Activated T-cell treated with anti-CD3 and anti-CD28 coated beads, Interleukin-2, amount 50 U/mL, for 24 hours (primary cell): ENCODE measurements around the gene KNSTRN.

Experiments used
- DNase-seq: peaks from one replicate; pipeline ENCODE4 v3.0.0-alpha.2; 2020
- H3K27ac Mint-ChIP-seq: 2 replicates; pipeline ENCODE4 v1.8.0; 2020; ENCODE audit warnings: mild to moderate bottlenecking, mixed read lengths
- H3K27me3 Mint-ChIP-seq: 2 replicates; pipeline ENCODE4 v1.8.0; 2020; ENCODE audit warnings: mixed read lengths
- H3K36me3 Mint-ChIP-seq: 2 replicates; pipeline ENCODE4 v1.8.0; 2020; ENCODE audit warnings: low read depth, mixed read lengths
- H3K4me1 Mint-ChIP-seq: 2 replicates; pipeline ENCODE4 v1.8.0; 2020; ENCODE audit warnings: low read depth, mixed read lengths
- H3K4me3 Mint-ChIP-seq: 2 replicates; pipeline ENCODE4 v1.8.0; 2020; ENCODE audit warnings: mild to moderate bottlenecking, moderate library complexity, mixed read lengths
- H3K9me3 Mint-ChIP-seq: 2 replicates; pipeline ENCODE4 v1.8.0; 2020; ENCODE audit warnings: mixed read lengths

KNSTRN gene, protein sequence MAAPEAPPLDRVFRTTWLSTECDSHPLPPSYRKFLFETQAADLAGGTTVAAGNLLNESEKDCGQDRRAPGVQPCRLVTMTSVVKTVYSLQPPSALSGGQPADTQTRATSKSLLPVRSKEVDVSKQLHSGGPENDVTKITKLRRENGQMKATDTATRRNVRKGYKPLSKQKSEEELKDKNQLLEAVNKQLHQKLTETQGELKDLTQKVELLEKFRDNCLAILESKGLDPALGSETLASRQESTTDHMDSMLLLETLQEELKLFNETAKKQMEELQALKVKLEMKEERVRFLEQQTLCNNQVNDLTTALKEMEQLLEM

DNA sequence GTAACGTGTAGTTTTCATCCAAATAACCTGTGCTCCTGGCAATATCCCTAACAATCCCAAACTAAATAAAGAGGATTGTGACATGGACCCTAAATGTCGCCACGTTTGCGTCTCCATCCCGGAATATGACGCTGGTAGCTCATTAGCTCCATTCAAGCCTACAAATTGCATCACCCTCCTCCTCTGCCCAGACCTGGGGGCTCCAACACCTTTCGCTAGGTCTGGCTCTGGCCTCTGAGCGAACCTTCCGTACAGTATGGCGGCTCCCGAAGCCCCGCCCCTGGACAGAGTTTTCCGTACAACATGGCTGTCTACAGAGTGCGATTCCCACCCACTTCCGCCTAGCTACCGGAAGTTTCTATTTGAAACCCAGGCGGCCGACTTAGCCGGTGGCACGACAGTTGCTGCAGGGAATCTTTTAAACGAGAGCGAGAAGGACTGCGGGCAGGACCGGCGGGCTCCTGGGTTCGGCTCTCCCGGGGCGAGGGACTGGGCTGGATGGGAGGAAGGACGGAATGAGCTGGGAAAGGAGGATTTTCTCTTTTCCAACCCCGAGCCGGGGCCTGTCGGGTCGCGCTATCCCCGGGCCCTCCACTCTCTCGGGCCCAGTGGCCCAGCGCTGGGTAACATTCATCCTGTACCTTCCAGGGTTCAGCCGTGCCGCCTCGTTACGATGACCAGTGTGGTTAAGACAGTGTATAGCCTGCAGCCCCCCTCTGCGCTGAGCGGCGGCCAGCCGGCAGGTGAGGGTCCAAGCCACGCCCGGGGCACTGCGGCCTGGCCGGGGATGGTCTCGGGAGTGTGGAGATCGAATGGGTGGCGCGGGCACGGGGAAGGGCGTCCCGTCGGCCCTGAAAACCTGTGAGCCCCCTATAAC is at the start of gene KNSTRN:
Gene KNSTRN, plus strand, starts transcription at position 142 of the 877 bp plus-strand sequence. Its CDS starts 115 bp downstream, at position 257.
- Mint-ChIP-seq H3K36me3 (peaks cover 47% of the 10 kb centered on the region), H3K27ac (peak within 1 kb of the TSS; percentile 92), H3K9me3 (no peaks in the 10 kb centered on the region), H3K4me3 (peak within 1 kb of the TSS; percentile 96), H3K4me1 (peaks cover 23% of the 10 kb centered on the region), H3K27me3 (no peaks in the 10 kb centered on the region)
- DNase-seq, result peak; percentile 92

- peak overlapping the region; percentile 83 for H3K27ac Mint-ChIP-seq
- peaks cover 20% of the 10 kb centered on the region for H3K4me1 Mint-ChIP-seq
- peak; percentile 45 for DNase-seq
- H3K9me3 Mint-ChIP-seq, result no peaks in the 10 kb centered on the region
- H3K27me3 Mint-ChIP-seq, result no peaks in the 10 kb centered on the region
- no peak overlapping the region for H3K4me3 Mint-ChIP-seq
- H3K36me3 Mint-ChIP-seq, result no peaks in the 10 kb centered on the region
These were observed 48.5 kb upstream of the KNSTRN start for GRCh38 chr15:40333922-40334492.

DNA sequence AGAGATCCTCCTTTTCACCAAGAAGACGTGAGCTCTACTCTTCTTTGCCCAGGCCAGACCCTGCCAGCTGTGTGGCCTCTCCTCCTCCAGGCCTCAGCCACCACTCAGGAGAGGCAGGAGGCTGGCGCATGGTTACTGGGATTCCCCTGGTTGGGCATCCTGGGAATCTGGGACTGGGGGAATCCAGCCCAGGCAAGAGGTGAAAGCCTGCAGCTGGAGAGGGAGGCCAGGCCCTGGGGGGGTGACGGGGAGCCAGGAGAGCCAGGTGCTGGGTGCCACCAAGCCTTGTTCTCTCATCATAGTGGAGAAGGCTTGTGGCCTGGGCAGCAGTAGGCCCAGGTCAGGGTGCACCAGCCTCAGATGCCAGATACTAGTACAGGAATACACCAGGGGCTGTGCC is 48.0 kb upstream of the KNSTRN start:
- Mint-ChIP-seq H3K36me3 (no peaks in the 10 kb centered on the region), H3K27ac (no peak overlapping the region), H3K4me3 (no peak overlapping the region), H3K4me1 (peaks cover 20% of the 10 kb centered on the region), H3K27me3 (no peaks in the 10 kb centered on the region), H3K9me3 (no peaks in the 10 kb centered on the region)
- no peak for DNase-seq

DNA sequence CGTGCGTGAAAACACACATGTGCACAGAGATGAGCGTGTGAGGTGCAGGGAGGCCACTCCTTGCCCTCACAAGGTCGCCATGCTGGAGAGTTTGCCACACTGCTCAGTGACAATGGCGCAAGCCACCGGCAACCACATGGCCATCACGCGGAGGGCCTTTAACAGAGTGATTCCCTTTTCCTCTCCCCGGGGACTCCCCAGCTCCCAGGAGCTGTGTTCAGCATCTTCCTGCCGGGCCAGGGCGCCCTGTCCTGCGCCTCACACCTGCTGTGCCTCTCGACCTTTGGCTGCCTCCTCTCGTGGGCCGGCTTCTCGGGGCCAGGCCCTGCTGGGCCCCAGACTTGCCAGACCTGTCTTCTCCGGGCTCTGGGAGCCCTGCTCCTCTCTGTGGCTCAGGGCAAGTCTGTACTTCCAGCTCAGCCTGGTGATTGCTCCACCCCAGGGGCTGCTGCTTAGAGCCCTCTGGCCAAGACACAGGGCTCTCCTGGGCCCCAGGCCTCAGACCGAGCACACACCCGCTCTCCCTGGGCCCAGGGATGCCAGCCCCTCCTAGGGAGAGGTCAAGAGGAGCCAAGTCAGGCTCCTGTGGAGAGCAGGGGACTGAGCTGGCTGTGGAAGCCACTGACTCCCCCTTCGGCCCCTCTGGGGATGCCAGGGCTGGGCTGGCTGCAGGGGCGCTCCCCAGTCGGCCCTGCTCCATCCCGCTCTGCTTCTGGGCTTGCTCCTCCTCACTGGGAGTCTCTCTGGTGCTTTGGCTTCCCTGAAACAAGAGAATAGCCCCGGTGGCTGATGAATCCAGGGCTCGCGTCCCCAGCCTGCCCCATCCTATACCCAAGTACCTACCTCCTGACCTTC is 47.4 kb upstream of the KNSTRN start:
- H3K9me3 Mint-ChIP-seq, result no peaks in the 10 kb centered on the region
- no peak overlapping the region for H3K4me3 Mint-ChIP-seq
- DNase-seq, result no peak
- H3K36me3 Mint-ChIP-seq, result no peaks in the 10 kb centered on the region
- peaks cover 20% of the 10 kb centered on the region for H3K4me1 Mint-ChIP-seq
- H3K27ac Mint-ChIP-seq, result no peak overlapping the region
- H3K27me3 Mint-ChIP-seq, result no peaks in the 10 kb centered on the region

DNA sequence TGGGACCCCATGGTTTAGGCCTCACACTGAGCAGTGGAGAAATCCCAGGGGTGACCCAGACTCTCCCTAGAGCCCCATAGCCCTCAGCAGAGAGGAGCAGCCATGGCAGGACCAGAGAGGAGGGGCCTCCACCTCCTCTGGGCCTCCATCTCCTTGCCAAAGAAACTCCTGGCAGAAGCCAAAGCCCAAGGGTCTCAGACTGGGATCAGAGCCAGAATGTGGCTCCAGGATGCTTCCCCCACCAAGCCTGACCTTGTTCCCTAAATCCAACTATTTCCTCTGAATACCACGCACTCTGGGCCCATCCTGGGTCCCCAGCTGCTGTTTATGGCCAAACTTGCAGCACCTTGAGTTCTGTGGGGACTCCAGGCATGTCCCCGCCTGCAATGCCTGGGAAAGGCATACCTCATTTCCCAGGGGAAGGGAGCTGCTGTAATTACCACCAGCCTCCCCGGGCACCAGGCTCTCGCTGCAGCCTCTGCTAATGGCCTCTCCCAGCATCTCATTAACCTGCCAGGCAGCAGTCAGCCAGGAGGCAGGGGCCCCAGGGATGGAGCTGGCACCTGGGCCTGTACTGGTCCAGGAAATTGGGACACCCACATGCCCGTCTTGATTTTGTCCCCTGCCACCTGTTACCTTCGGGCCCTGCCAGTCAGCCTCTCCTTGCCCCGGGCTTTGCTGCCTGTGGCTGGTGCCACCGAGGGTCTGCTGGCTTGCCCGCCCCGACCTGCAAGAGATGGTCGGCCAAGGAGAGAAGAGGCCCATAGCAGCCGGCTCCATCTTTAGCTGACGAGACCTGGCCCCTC is 46.4 kb upstream of the KNSTRN start:
- no peak overlapping the region for H3K27ac Mint-ChIP-seq
- no peaks in the 10 kb centered on the region for H3K9me3 Mint-ChIP-seq
- no peak for DNase-seq
- no peaks in the 10 kb centered on the region for H3K27me3 Mint-ChIP-seq
- H3K4me3 Mint-ChIP-seq, result no peak overlapping the region
- H3K36me3 Mint-ChIP-seq, result no peaks in the 10 kb centered on the region
- peaks cover 20% of the 10 kb centered on the region for H3K4me1 Mint-ChIP-seq

DNA sequence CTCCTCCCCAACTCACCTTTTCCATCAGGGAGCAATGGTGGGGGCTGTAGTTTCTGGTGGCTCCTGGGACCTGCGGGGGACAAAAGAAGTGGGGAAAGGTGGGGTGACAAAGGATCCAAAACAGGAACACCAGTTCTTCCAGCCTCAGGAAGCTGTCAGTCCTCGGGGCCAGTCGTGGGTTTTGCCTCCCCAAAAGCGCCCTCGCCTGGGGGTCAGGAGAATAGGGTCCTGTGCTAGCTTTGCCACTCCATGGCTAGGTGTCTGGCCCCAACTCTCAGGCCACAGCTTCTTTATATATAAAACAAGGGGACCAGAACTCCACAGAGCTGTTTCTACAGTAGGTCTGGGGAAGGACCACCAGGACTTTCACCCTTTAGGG is 45.8 kb upstream of the KNSTRN start:
- peaks cover 20% of the 10 kb centered on the region for H3K4me1 Mint-ChIP-seq
- no peak overlapping the region for H3K4me3 Mint-ChIP-seq
- H3K27ac Mint-ChIP-seq, result no peak overlapping the region
- H3K36me3 Mint-ChIP-seq, result no peaks in the 10 kb centered on the region
- no peaks in the 10 kb centered on the region for H3K27me3 Mint-ChIP-seq
- no peaks in the 10 kb centered on the region for H3K9me3 Mint-ChIP-seq
- no peak for DNase-seq

DNA sequence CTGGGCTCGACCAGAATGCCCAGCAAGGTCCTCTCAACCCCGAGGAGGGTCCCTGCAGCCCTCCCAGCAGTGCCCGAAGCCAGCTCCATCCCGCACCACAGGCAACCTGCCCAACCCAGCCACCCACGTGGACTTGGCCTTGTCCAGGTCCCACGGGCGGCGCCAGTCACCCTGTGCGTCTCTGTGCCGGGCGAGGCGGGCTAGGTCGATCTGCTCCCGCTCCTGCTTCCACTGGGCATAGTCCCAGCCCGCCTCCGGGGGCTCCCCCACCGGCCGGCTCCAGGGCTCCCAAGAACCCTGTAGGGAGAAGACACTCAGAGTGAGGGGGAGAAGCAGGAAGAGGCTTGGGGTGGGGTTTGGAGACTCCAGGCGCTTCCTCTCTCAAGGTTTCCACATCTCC is 44.9 kb upstream of the KNSTRN start:
- no peak for DNase-seq

GRCh38 chr15:40338041-40338657 is 44.4 kb upstream of the KNSTRN start:
- Mint-ChIP-seq H3K36me3 (no peaks in the 10 kb centered on the region), H3K27me3 (no peaks in the 10 kb centered on the region), H3K4me3 (no peak overlapping the region), H3K4me1 (peaks cover 20% of the 10 kb centered on the region), H3K9me3 (no peaks in the 10 kb centered on the region), H3K27ac (no peak overlapping the region)
- peak; percentile 84 for DNase-seq

More for the DNA sequence above, 44.9 kb upstream of the KNSTRN start:
- Mint-ChIP-seq H3K9me3 (no peaks in the 10 kb centered on the region), H3K27me3 (no peaks in the 10 kb centered on the region), H3K4me1 (peaks cover 20% of the 10 kb centered on the region), H3K4me3 (no peak overlapping the region), H3K36me3 (no peaks in the 10 kb centered on the region), H3K27ac (no peak overlapping the region)

- no peaks in the 10 kb centered on the region for H3K27me3 Mint-ChIP-seq
- H3K4me1 Mint-ChIP-seq, result peaks cover 14% of the 10 kb centered on the region
- no peak overlapping the region for H3K27ac Mint-ChIP-seq
- DNase-seq, result no peak
- no peaks in the 10 kb centered on the region for H3K9me3 Mint-ChIP-seq
- no peak overlapping the region for H3K4me3 Mint-ChIP-seq
- no peaks in the 10 kb centered on the region for H3K36me3 Mint-ChIP-seq
These were observed 43.5 kb upstream of the KNSTRN start for GRCh38 chr15:40338921-40339620.

- no peaks in the 10 kb centered on the region for H3K9me3 Mint-ChIP-seq
- H3K4me3 Mint-ChIP-seq, result no peak overlapping the region
- no peaks in the 10 kb centered on the region for H3K27me3 Mint-ChIP-seq
- H3K4me1 Mint-ChIP-seq, result peaks cover 9% of the 10 kb centered on the region
- no peaks in the 10 kb centered on the region for H3K36me3 Mint-ChIP-seq
- no peak overlapping the region for H3K27ac Mint-ChIP-seq
- DNase-seq, result no peak
These were observed 42.9 kb upstream of the KNSTRN start for GRCh38 chr15:40339621-40339945.

DNA sequence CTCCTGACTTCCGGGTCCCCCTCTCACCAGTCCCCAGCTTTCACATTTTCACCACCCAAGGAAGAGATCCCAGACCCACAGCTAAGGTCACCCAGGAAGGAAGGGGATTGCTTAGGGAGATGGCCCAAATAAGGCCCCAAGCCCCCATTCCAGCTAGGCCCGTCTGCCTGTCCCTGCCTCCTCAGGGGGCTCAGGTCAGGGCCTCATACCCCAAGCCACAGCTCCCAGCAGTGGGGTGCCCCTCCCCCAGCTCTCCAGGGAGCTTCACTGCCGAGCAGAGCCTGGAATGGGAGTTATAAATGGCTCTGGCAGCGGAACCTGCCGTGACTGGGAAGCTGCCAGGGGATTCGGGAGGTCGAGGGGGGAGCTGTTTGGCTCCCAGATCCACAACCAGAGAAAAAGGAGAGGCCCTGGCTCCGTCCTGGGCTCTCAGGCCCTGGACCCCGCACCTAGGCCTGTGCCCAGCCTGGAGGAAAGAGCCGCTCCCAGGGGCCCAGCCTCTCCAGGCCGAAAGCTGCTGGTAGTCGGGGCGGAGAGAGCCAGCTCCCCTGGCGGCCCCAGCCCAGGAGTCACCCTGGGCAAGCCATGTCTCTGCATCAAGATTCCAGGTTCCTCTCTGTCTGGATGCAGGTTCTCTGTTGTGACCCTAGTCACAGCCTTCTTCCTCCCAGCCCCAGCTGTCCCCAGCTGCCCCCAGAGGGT is 42.3 kb upstream of the KNSTRN start:
- no peak for DNase-seq

DNA sequence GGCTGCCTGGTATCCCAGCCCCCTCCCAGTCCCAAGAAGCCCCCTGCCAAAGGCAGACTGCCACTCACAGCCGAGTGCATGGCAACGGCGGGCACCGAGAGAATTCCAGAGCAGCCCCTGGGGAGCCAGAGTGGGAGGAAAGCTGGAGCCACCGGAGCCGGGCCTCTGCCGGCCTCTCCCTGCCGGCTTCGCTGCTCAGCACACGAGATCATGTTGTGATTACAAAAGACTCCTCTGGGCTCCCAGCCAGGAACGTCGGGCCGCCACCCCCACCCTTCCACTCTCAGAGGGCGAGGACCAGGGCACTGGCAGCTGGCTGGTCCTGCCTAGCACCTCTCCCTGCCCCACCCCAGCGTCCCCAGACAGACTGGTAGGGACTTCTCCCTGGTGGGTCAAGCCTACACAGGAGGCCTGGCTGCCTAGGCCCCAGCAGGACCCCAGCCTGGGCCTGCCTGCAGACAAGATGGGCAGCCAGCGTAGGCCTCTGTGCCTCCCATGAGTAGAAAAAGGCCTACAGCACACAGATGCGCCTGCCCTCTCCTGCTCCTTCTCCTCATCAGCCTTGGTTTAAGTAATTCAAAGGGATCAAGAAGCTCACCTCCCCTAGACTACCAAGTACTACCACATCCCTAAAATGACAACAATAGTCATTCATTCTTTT is 41.7 kb upstream of the KNSTRN start, which contains the start of gene CCDC9B:
Gene CCDC9B, minus strand, starts transcription at position 200 of the 661 bp plus-strand sequence. Its CDS starts 120 bp downstream, at position 80.
- Mint-ChIP-seq H3K4me3 (no peak within 1 kb of the TSS), H3K9me3 (no peaks in the 10 kb centered on the region), H3K36me3 (no peaks in the 10 kb centered on the region), H3K27me3 (no peaks in the 10 kb centered on the region), H3K27ac (no peak within 1 kb of the TSS), H3K4me1 (peaks cover 6% of the 10 kb centered on the region)
- DNase-seq, result no peak

More for the DNA sequence above, 42.3 kb upstream of the KNSTRN start:
- H3K27ac Mint-ChIP-seq, result no peak overlapping the region
- H3K27me3 Mint-ChIP-seq, result no peaks in the 10 kb centered on the region
- H3K4me3 Mint-ChIP-seq, result no peak overlapping the region
- H3K9me3 Mint-ChIP-seq, result no peaks in the 10 kb centered on the region
- no peaks in the 10 kb centered on the region for H3K36me3 Mint-ChIP-seq
- H3K4me1 Mint-ChIP-seq, result peaks cover 6% of the 10 kb centered on the region
